Osteoblast (primary cell): Measurements from ENCODE around the gene CECR2. TPM values are rescaled to one million over a fixed set of nuclear protein-coding genes. Genes with fewer than 3 reads are reported as not detected.

Experiments
- DNase-seq: peaks from one replicate; pipeline ENCODE4 v3.0.0; 2011; ENCODE audit warnings: low spot score, mixed read lengths; ENCODE audit not compliant: insufficient read length; ENCODE audit errors: missing footprints
- H2AFZ ChIP-seq: 2 replicates; pipeline ENCODE4 v1.6.0; 2011; ENCODE audit warnings: mild to moderate bottlenecking, low read length
- H3K27ac ChIP-seq: 2 replicates; pipeline ENCODE4 v1.5.1; 2011; ENCODE audit warnings: mild to moderate bottlenecking, low read depth, low read length, moderate library complexity
- H3K27me3 ChIP-seq: 2 replicates; pipeline ENCODE4 v1.6.0; 2012; ENCODE audit warnings: mild to moderate bottlenecking, control low read depth, inconsistent platforms, low read length, moderate library complexity; ENCODE audit not compliant: insufficient read depth
- H3K36me3 ChIP-seq: 2 replicates; pipeline ENCODE4 v1.5.1; 2011; ENCODE audit warnings: mild to moderate bottlenecking, low read length, control low read depth, moderate library complexity; ENCODE audit not compliant: insufficient read depth
- H3K4me1 ChIP-seq: 2 replicates; pipeline ENCODE4 v1.5.1; 2011; ENCODE audit warnings: mild to moderate bottlenecking, low read length, control low read depth, moderate library complexity; ENCODE audit not compliant: insufficient read depth
- H3K4me2 ChIP-seq: 2 replicates; pipeline ENCODE4 v1.6.0; 2011; ENCODE audit warnings: mild to moderate bottlenecking, low read length; ENCODE audit not compliant: insufficient read depth
- H3K4me3 ChIP-seq: fragments of 200-600 bp; sonication (generic); 3 replicates; pipeline ENCODE4 v1.5.1; 2012; ENCODE audit warnings: mild to moderate bottlenecking, low read length, inconsistent platforms; ENCODE audit not compliant: insufficient read depth
- H3K79me2 ChIP-seq: 2 replicates; pipeline ENCODE4 v1.6.0; 2012; ENCODE audit warnings: mild to moderate bottlenecking, low read length, control low read depth, inconsistent platforms; ENCODE audit not compliant: insufficient read depth
- H3K9me3 ChIP-seq: 2 replicates; pipeline ENCODE4 v1.5.1; 2011; ENCODE audit warnings: low read depth, low read length, control low read depth
- H4K20me1 ChIP-seq: 2 replicates; pipeline ENCODE4 v1.6.0; 2012; ENCODE audit warnings: mild to moderate bottlenecking, low read length, control low read depth; ENCODE audit not compliant: insufficient read depth
- total RNA-seq: library from RNA; depleted of rRNA; stranded (reverse); fragments of >200 nt; gene quantifications from 2 replicates; pipeline ENCODE4 v1.2.3, GENCODE V29; 2012
- TF ChIP-seq, protein P1 (sequence below): IDR thresholded peaks from 2 replicates; pipeline ENCODE4 v1.5.1; 2011; ENCODE audit warnings: mild to moderate bottlenecking, low read depth, low read length, moderate library complexity; ENCODE audit errors: extremely low read depth

Gene CECR2
- total RNA-seq, 1 donor = not detected

DNA sequence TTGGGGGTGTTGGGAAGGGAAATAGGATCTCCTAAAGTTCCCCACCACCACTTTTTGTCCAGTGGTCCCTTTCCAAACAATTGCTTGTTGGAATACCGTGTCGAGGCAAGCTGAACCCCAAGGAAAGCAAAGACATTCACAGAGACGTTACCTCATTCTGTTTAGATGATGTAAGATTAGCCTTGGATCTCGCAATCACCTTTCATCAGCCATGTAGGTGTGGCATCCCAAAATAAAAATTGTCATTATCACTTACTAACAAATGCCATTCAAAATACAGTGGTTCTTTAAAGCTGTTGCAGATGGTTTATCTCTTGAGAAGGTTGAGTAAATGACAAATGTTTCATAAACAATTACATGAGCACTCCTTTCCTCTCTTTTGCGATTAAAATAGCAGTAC, 107.6 kb downstream of the CECR2 start:
- Histone ChIP-seq H3K4me1 (no peaks in the 10 kb centered on the region), H3K36me3 (no peaks in the 10 kb centered on the region), H3K27me3 (no peaks in the 10 kb centered on the region), H2AFZ (no peak overlapping the region), H3K4me3 (no peak overlapping the region), H3K27ac (no peak overlapping the region), H3K79me2 (no peaks in the 10 kb centered on the region), H3K4me2 (no peak overlapping the region), H4K20me1 (no peaks in the 10 kb centered on the region), H3K9me3 (no peaks in the 10 kb centered on the region)
- TF ChIP-seq, protein P1, sequence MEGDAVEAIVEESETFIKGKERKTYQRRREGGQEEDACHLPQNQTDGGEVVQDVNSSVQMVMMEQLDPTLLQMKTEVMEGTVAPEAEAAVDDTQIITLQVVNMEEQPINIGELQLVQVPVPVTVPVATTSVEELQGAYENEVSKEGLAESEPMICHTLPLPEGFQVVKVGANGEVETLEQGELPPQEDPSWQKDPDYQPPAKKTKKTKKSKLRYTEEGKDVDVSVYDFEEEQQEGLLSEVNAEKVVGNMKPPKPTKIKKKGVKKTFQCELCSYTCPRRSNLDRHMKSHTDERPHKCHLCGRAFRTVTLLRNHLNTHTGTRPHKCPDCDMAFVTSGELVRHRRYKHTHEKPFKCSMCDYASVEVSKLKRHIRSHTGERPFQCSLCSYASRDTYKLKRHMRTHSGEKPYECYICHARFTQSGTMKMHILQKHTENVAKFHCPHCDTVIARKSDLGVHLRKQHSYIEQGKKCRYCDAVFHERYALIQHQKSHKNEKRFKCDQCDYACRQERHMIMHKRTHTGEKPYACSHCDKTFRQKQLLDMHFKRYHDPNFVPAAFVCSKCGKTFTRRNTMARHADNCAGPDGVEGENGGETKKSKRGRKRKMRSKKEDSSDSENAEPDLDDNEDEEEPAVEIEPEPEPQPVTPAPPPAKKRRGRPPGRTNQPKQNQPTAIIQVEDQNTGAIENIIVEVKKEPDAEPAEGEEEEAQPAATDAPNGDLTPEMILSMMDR = no peak
- DNase-seq = no peak

DNA sequence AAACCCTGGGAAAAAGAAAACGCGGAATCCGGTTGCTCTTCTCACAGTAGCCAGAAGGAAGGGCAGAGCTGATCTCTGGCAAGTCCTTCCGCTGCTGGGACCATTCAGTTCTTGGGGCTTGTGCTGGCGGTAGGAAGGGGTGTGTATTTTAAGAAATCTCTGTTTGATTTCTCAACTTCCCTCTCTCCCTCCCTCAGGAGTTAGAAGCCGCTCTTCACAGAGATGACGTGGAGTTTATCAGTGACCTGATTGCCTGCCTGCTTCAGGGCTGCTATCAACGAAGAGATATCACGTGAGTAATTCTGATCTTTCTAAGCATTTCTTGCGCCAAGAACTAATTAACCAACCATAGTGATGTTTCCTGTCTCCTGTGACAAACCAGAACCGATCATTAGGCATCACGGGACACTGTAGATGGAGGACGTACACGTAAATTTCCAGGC, 108.2 kb downstream of the CECR2 start:
- TF ChIP-seq, protein P1 = no peak

DNA sequence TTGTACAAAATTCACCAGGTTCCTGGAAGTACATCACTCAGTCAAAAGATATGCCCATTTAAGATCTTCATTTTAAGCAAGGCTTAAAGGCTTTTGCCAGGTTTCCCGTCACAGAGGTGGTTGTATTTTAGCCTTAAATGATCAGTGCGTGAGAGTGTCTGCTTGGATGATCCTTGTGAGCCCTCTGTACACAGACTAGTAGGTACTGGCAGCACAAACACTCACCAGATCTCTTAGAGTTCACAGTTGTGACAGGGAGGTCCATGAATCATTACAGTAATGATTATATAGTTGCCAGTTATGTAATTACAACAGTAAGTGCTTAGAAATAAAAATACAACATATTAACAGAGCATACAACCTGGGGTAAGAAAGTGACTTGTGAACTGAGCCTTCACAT, 109.9 kb downstream of the CECR2 start:
- Histone ChIP-seq H3K27ac (no peak overlapping the region), H4K20me1 (no peaks in the 10 kb centered on the region), H3K9me3 (no peaks in the 10 kb centered on the region), H3K4me3 (no peak overlapping the region), H3K79me2 (no peaks in the 10 kb centered on the region), H3K4me2 (no peak overlapping the region), H3K36me3 (no peaks in the 10 kb centered on the region), H2AFZ (no peak overlapping the region), H3K27me3 (no peaks in the 10 kb centered on the region), H3K4me1 (no peaks in the 10 kb centered on the region)
- TF ChIP-seq, protein P1 = no peak
- no peak for DNase-seq

More for the DNA sequence above, 108.2 kb downstream of the CECR2 start:
- Histone ChIP-seq H3K27ac (no peak overlapping the region), H3K36me3 (no peaks in the 10 kb centered on the region), H4K20me1 (no peaks in the 10 kb centered on the region), H3K27me3 (no peaks in the 10 kb centered on the region), H3K4me3 (no peak overlapping the region), H2AFZ (no peak overlapping the region), H3K4me1 (no peaks in the 10 kb centered on the region), H3K79me2 (no peaks in the 10 kb centered on the region), H3K4me2 (no peak overlapping the region), H3K9me3 (no peaks in the 10 kb centered on the region)
- no peak for DNase-seq

- no peak for DNase-seq
- no peaks in the 10 kb centered on the region for H4K20me1 ChIP-seq
Observed at GRCh38 chr22:17481424-17481823, 112.2 kb downstream of the CECR2 start.

More at GRCh38 chr22:17481424-17481823, 112.2 kb downstream of the CECR2 start:
- H3K4me1 ChIP-seq = no peaks in the 10 kb centered on the region
- no peaks in the 10 kb centered on the region for H3K9me3 ChIP-seq
- no peak overlapping the region for H2AFZ ChIP-seq
- no peak overlapping the region for H3K4me2 ChIP-seq
- no peaks in the 10 kb centered on the region for H3K36me3 ChIP-seq
- H3K4me3 ChIP-seq = no peak overlapping the region
- no peaks in the 10 kb centered on the region for H3K79me2 ChIP-seq
- no peak overlapping the region for H3K27ac ChIP-seq
- no peaks in the 10 kb centered on the region for H3K27me3 ChIP-seq
- TF ChIP-seq, protein P1 = no peak
